Hippocampal formation (tissue), 2 donors: ENCODE results near the gene GPR107.

Experiments used
- DNase-seq, 2 donors: peaks; one replicate each; lab custom pipeline; 2025; lab: John Stamatoyannopoulos, UW

Gene GPR107

DNA sequence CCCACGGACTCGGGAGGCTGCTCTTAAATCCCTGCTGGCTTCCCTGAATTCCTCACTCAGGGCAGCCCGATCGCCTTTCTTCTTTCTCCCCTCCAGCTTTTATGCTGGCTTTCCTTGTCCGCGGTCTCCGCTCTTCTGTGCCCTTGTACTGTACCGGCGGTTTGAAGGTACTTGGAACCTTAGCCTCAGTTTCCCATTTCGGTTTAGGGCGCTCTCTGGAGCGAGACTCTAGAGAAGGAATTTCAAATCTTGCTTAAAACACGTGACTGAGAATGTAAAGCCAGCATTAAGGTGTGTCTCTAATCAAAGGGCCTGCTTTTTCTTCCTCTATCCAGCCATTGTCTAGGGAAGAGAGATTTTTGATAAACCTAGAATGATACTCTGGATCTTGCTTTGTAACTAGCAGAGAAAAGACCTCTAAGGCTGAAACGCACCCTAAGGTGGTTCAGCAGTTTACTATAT, 650 bp downstream of the GPR107 start:
- DNase-seq, result no peak

DNA sequence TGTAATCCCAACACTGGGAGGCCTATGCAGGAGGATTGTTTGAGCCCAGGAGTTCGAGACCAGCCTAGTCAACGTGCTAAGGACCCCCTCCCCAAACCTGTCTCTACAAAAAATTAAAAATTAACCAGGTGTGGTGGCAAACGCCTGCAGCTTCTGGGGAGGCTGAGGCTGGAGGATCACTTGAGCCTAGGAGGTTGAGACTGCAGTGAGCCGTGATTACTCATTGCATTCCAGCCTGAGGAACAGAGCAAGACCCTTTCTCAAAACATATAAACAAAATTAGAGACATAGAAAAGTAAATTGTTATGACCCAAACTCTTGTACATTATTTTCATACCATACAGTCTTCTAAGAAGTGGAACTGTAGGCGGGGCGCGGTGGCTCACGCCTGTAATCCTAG, 1.1 kb downstream of the GPR107 start:
- no peak for DNase-seq

DNA sequence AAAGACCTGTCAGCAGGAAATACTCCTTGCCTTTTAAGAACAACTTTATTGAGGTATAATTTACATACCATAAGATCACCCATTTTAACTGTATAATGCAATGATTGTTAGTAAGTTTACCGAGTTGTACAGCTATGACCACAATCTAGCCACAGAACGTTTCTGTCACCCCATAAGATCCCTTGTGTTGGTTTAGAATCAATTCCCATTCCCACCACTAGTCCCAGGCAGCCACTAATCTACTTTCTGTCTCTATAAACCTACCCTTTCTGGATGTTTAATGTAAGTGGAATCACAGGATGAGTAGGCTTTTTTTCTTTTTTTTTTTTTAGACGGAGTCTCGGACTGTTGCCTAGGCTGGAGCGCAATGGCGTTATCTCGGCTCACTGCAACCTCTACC, 4.4 kb downstream of the GPR107 start:
- no peak for DNase-seq

DNA sequence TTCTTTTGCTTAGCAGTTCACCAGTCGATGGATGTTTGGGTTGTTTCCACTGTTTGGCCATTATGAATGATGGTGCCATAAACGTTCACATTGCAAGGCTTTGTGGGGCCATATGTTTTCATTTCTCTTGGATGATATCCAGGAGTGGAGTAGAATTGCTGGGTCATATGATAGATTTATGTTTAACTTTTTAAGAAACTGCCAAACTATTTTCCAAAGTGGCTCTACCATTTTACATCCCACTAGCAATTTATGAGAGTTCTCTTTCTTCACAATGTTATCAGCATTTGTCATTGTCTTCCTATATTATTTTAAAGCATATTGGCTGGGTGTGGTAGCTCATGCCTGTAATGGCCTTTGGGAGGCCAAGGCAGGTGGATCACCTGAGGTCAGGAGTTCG, 5.2 kb downstream of the GPR107 start:
- DNase-seq, result no peak

DNA sequence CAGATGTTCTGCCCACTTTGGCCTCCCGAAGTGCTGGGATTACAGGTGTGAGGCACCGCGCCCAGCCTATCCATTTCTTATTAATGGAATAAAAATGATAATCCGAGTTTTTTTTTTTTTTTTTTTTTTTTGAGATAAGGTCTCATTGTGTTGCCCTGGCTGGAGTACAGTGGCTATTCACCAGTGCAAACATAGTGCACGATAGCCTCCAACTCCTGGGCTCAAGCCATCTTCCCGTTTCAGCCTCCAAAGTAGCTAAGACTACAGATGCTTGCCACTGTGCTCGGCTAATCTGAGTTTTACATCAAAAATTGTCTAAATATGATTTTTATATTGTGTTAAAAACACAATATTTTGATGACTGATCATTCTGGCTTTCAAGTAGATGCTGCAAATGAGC, 6.6 kb downstream of the GPR107 start:
- DNase-seq, result no peak

DNA sequence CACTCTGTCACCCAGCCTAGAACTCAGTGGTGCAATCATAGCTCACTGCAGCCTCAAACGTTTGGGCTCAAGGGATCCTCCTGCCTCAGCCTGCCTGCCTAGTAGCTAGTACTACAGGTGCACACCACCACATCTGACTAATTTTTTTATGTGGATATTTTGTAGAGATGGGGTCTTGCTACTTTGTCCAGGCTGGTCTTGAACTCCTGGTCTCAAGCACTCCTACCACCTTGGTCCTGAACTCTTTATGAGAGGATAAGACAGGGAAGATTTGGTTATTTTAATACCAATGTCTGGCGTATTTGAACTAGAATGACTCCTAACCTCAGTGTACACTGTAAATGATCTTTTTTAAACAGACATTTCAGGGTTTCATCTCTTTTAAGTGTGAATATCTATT, 9.0 kb downstream of the GPR107 start:
- DNase-seq, result no peak

DNA sequence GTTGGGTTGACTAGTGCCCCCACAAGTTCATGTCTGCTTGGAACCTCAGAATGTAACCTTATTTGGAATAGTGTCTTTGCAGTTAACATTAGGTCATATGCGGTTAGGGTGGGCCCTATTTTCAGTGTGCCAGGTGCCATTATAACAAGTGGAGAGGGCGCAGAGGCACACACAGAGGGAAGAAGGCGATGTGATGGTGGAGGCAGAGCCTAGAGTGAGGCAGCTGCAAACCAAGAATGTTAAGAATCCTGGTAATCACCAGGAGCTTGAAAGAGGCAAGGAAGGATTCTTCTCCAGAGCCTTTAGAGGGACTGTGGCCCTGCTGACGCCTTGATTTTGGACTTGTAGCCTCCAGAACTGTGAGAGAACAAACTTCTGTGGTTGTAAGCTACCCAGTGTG, 10.9 kb downstream of the GPR107 start:
- no peak for DNase-seq

DNA sequence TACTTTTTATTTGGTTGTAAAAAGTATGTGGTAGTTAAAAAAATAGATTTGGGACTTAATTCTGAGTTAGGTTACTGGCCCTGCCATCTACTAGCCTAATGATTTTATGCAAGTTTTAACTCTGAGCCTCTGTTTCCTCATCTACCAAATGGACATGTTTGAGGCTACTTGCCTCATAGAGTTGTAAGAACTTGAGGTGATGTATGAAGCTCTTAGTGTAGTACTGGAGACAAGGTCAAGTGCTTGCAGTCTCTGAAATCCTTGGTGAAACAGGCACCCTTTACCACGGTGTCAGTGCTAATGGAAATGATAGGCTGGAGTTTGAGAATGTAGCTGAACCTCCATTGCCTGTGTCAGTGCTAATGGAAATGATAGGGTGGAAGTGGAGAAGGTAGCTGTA, 15.3 kb downstream of the GPR107 start:
- no peak for DNase-seq

DNA sequence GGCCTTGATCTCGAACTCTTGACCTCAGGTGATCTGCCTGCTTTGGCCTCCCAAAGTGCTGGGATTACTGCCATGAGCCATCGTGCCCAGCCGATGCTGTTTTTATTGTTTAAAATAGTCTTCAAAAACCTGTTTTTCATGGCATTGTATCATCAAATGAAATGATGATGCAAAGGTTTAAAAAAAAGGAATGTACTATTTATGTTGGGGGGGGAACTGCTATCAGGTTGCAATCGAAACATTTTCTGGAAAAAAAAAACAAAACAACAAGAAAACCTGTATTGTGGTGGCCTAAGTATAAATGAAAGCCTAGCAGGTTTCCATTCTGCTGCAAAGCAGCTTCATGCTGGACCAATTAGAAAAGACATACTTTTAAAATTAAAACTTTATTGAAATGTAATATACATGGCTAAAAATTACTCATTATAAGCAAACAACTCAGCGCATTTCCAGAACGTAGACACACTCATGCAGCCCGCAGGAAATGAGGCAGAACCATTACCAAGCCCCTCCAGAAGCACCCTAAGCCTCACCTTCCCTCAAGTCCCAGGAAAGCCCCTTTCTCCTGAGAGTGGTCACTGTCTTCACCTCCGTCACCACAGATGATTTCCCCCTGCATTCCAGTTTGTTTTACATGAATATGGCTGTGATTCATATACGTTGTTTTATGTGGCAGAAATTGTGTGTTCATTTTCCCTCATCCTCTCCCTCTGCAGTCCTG, 19.0 kb downstream of the GPR107 start:
- no peak for DNase-seq

DNA sequence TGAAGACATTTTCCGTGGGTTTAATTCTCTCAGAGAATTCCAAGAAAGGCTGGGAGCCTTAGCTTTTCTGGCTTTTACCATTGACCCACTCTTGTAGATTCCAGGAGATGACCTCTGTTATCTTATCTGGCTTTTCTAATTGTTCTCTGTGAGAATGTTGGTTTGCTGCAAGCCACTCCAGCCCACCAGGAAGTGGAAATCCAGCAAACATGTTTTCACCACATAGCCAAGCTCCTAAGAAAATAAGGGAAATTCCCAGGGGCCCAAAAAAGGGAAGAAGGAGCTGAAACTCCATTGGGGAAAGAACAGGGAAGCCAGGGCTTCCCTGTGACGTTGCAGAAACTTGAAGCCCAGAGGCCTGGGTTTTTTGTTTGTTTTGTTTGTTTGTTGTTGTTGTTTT, 19.7 kb downstream of the GPR107 start:
- DNase-seq, result no peak

DNA sequence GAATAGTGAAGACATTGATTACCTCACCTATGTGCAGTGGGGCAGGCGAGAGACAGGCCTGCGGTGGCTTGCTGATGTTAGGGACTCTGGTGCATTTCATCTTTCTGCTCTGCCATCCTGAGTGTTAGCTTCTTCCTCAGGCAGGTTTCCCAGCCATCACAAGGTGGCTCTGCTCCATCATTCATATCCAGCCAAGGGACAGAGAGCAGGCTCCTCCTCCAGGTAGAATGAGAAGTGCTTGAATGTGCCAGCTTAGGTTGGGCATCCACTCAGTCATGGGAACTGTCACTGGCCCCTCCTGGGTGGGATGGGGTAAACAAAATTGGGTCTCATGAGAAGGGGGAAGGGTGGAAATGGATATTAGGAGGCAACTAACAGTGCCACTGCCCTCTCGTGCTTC, 24.8 kb downstream of the GPR107 start:
- DNase-seq, result peak; percentile 44 to 49

DNA sequence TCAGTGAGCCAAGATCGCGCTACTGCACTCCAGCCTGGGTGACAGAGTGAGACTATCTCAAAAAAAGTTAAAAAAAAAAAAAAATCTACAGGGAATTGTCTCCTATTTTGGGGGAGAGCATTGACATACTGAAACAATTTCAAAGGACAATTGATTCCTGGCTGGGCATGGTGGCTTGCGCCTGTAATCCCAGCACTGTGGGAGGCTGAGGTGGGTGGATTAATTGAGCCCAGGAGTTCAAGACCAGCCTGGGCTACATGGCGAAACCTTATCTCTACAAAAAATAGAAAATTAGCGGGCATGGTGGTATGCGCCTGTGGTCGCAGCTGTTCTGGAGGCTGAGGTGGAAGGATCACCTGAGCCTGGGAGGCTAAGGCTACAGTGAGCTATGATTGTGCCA, 30.6 kb downstream of the GPR107 start:
- DNase-seq, result no peak

DNA sequence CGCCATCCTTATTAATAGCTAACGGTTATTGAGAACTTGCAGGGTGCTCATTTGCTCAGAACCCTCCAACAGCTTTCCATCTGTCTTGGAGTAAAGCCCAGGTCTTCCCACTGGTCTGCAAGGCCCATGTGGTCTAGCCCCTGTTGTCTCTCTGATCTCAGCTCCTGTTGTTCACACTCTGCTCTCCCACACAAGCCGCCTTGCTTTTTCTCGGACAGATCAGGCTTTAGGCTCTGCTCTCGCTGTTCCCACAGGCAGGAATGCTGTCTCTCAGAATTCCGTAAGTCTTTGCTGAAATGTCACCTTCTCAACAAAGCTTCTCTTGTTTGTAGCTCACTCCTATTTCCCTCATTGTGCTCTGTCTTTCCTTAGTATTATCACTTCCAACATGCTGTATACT, 34.3 kb downstream of the GPR107 start:
- DNase-seq, result peak; percentile 19 to 57

DNA sequence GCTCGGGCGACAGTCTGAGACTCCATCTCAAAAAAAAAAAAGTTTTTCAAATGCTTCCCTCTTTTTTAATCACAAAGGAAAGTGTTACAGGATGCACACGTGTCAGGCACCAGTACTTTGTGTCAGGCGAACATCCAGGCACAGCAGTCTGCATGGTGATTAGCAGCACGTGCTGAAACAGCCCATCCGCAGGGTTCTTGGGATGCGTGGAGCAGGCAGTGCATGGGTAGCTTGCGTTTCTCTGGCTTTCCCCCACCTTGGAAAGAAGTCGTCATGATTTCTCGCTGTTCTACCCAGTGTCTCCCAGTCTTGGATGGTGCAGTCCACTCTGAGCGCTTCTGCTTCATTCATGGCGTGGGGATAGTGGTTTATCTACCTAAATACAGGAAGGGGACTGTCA, 35.4 kb downstream of the GPR107 start:
- no peak for DNase-seq

DNA sequence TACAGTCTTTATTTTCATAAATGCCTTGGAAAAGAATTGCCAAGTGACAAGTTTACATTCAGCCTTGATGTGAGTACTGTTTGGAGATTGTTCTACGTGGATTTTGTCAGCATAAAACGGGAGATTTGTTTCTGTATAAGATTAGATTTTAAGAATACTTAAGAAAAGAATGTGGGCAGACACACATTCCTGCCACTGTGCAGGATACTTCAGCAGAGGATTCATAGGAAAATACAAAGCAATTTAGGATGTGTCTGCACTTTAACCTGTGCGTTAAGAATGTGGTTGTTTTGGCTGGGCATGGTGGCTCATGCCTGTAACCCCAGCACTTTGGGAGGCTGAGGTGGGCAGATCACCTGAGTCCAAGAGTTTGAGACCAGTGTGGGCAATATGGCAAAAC, 37.2 kb downstream of the GPR107 start:
- DNase-seq, result no peak

DNA sequence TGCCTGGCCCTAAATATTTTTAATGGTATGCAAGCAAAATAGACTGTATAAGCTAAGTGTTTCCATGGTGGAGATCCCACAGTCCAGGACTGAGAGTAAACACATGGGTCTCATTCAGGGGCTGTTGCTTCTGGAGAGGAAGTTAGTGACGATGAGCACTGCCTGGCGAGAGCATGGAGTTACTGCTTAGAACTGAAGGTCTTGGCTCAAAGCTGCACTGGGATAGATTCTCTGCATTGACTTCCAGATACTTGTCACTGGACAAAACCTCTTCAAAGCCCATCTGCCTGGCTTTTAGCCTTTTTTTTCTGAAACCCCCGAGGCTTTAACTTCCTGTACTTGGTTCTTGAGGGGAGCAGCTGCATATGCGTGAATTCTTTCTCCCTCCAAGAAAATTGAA, 39.2 kb downstream of the GPR107 start:
- DNase-seq, result no peak

DNA sequence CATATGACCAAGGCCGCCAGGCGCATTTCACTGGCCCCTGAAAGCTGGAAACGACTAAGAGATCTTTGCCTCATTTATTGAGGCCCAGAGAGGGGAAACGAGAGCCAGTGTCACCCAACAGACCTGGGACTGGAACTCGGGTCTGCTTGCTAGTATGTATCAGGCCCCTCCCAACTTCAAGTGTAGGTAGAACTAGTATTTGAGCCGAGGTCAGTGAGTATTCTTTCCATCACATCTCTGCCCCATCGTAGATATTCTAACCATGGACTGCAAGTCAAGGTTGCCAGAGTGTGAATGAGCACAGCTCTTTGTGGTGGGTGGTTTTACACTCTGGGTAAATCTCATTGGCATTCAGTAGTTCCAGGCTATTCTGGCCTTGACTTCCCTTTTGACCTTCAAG, 42.2 kb downstream of the GPR107 start:
- DNase-seq, result no peak

DNA sequence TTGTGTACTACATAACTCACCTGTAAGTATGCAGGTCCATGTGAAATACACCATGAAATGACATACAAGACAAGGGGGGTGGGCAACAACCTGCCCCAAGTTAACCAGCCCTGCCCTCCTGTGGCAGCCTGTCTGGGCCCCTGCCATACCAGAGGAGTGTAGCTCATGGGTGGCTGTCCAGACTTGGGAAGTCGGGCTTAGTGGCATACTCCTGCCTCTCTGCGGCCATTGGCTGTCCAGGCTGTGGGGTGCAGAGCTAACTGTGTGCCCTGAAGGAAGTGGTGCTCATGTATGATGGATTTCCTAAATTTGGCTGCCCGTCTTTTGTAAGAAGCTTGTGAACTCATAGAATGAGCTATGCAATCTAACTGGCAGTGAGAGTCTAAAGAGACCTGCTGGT, 47.0 kb downstream of the GPR107 start:
- DNase-seq, result no peak

DNA sequence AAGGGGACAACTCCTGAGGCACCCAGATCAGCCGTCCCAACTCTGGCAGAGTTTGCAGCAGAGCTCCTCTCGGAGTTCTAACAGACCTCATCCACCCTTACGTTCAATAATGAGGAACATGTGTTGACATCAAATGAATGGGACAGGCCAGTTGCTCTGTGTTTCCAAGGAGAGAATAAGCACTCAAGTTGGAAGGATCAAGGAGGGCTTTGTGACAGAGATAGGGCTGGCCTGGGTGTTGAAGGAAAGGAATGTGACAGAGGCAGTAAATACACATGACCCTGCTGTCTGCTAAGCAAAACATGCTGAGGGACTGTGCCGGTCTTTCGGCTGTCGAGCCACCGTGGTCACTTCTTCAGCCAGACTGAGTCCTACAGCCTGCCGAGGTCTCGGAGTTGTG, 48.2 kb downstream of the GPR107 start:
- no peak for DNase-seq

DNA sequence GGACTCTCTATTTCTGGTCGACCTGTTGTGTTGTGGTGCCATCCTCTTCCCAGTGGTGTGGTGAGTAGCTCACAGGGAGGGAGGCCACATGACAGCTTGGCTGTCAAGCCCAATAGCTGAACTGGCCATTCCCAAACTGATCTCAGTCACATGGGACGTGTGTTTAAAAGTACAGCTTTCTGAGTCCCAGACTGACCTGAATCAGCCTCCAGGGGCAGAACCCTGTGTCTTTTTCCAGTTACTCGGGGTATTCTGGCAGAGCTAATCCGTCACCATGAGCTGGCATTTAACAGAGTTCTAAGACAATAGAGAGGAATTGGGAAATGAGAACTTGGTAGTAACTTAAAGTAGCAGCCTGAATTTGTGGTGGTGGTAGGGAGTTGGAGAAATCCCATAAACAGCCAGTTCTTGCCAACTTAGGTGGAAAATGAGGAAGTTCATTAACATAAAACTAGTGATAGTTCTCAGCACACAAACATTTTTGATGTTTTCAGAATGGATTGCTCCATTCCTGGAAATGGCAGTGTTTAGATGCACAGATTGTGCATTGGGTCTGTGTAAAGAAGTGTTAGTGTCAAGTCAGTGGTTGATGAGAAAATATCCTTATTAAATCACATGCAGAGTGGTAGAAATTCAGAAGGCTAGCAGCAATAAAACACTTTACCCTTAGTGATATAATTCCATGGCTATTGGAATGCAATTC, 50.9 kb downstream of the GPR107 start:
- no peak for DNase-seq

DNA sequence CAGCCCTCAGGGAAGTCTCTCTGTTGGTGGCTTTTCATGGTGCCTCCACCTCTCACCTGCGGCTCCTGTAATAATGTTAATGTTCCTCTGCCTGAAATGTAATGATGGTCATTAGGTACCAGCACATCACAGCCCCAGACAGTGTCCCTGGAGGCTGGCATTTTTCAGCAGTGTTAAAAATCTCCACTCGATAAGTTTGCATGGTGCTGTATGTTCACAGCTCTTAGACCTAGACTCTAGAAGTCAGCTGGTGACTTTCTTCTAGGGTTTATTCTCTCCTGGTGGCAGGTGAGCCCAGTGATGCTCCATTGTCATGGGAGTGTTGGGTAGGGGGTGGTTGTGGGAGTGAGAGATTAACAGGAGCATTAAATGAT, 53.1 kb downstream of the GPR107 start:
- DNase-seq, result no peak

DNA sequence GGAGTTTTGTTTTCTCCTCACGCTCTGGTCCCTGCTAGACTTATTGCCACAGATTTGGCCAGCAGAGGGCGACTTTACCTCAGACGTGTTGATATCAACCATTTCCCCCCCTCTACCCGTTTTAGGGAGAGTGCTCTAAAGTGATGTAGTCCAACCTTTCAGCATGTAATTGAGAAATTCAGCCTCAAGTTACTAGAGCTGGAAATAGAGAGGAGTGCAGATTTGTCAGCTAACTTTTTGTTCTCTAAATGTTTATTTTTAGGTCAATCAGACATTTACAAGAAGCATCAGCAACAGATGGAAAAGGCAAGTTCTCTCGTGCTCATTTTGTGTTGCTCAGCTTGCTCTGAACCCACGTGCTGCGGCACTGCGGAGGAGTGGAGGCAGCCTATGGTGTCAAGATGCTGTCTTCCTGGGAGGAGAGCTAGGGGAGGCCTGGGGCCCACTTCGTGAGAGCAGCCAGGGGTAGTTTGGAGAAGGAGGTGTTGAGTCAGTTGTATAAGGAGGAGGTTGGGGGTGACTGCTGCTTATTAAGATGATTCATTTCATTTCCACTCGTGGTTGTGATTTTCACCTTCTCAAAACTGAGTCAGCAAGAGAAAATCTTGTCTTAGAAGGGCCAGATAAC, 53.6 kb downstream of the GPR107 start:
- DNase-seq, result peak; percentile 76 to 86

DNA sequence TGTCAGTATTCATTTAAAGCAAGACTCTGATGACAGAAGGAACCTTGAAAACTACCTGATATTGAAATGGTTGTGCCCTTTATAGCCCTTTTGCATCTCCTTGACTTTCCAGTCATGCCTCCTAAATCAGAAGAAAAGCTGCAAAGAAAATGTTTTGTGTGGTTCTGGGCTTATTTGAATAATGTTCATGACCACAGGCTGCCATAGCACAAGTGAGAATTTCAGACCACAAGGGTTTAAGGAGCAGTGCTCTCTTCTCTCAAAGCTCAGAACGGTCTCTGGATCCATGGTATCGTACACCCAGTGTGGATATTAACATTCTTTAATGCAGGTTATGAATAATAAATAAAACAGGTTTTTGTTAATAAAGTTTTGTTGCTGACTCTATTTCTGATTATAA, 54.2 kb downstream of the GPR107 start:
- no peak for DNase-seq
